DMS153 (cell line): ENCODE data around the gene LYRM7.
"Not testable (repeated sequence)": the region's sequence is repeated elsewhere in the genome, so short reads cannot be mapped to it uniquely, and the experiment has no call there.

Source experiments
- DNase-seq: peaks from one replicate; lab custom pipeline; 2025; lab: John Stamatoyannopoulos, UW

LYRM7 gene

DNA sequence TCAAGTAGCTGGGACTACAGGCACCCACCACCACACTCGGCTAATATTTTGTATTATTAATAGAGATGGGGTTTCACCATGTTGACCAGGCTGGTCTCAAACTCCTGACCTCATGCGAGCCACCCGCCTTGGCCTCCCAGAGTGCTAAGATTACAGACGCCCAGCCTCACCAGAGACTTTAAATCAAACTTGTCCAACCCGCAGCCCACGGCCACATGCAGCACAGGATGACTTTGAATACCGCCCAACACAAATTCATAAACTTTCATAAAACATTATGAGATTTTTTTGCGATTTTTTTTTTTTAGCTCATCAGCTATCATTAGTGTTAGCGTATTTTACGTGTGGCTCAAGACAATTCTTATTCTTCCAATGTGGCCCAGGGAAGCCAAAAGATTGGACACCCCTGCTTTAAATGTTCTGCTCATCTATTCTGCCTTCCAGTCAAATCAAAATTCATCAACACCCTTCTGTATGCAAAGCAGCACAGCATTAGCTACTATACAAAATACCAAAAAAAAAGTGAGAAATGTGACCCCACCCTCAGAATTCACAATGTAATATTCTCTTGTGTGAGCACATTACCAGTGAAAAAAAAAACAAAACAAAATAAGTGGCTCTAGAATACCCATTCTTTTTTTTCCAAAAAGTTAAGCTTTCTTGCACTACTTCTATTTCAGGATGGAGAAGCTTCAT is 50.4 kb downstream of the LYRM7 start:
- no peak for DNase-seq

DNA sequence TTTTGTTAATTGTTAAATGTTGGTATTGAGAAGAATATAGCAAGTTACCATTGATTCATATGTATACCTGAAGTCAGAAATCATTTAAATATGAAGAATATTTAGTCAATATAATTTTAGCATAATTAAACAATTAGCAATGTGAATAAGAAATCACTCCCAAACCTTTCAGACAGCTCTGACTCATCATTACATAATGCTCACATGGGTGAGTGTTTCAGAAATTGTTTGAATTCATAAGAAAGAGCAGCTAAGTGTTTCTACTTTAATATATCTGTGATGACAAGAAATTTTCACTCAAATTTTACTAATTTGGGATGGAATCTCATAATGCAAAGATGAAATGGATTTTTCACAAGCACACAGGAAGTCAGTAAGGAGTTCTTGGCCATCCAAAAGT is 51.1 kb downstream of the LYRM7 start:
- DNase-seq: no peak

DNA sequence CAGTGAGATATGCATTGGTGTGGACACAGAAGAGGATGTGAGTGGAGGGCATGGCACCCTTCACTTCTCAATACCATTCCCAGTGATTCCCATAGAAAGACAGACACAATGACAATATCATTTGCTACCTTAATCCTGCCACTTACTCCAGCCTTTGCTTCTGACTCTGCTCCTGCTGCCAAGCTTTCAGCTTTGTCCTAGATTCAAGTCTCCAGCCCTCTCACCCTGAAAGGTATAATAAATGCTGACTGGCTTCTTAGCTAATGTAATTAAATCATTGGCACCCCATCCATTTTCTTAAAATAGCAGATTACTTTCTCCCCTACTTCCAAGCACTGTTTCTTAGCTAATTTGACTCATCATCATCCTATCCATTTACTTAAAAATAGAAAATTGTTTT is 52.0 kb downstream of the LYRM7 start:
- no peak for DNase-seq

DNA sequence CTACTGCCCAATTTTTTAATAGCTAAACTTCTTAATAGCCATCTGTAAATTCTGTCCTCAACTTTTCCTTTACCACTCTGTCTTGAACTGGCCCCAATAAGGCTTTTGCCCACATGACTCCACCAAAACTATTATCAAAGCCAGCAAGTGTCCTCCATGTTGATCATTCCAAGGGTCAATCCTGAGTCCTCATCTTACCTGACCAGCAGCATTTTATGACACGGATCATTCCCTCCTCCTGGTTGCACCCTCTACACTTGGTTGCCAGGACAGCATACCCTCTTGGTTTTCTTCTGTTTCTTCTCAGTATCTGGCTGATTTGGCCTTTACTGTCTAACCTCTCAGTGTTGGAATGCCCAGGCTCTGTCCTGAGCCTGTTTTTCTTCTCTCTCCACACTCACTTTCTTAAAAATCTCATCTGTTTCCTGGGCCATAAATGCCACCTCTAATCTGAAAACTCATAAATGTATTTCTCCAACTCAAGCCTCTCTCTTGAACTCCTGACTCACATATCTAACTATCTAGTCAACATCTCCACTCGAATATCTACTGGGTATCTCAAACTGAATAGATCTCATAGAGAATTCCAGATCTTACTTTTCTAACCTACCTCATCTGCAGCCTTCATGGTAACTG is 53.1 kb downstream of the LYRM7 start:
- no peak for DNase-seq

GRCh38 chr5:131224387-131225201 is 53.9 kb downstream of the LYRM7 start:
- no peak for DNase-seq

DNA sequence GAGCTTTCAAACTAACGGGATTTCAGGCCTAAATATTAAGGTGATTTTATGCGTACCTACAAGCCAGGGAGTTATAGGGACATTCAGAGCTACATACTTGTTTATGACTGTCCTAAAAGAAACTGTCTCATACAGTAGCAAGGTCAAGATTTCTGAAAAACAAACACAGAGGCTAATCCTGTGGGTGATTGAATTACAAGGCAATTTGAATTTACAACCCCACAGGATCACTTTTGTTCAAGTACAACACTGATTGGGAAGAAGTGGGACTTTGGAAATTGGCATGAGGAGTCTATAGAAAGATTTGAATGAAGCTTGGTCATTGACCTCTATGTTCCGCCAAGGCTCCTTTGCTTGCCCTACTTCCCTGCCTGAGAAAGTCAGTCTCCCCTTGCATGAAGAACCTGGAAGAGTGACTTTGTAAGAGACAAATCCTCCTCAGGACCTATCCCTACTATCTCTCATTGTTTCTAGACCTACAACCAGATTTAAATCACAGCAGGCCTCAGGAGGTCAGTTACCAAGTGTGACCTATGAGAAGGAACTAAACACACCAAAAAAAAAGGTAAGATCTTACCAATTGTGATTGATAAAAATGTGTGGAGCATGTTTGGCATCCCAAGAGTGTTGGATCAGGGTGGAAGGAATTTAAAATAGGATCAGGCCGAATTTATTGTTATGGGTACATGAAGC is 54.7 kb downstream of the LYRM7 start:
- no peak for DNase-seq

- no peak for DNase-seq
Measured at GRCh38 chr5:131226899-131227298, 56.2 kb downstream of the LYRM7 start.

GRCh38 chr5:131228646-131229045 is 57.9 kb downstream of the LYRM7 start:
- DNase-seq: no peak

DNA sequence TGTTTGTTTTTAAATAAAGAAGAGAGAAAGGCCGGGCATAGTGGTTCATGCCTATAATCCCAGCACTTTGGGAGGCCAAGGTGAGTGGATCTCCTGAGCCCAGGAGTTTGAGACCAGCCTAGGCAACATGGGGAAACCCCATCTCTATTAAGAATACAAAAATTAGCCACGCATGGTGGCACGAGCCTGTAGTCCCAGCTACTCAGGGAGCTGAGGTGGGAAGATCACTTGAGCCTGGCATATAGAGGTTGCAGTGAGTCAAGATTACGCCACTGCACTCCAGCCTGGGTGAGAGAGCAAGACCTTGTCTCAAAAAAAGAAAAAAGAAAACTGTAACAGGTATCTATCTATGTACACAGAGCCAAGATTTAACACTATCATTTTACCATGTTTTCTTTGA is 58.9 kb downstream of the LYRM7 start:
- no peak for DNase-seq

DNA sequence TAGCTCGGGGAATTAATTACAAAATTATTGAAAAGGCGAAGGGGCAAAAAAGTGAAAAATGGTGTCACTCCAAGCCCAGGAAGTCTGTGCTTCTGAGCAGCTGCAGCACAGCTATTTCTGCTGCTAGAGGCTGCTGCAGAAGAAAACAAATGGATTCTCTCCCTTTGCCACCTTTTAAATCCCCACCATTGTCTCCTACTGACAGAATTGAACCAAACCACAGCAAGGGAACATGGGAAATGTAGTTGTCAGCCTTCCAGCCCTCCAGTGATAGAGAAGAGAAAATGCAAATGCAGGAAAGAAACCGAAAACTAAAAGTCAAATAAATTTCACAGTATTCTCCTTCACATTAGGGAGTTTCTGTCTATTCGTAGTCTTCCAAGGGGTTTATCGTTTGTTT is 59.7 kb downstream of the LYRM7 start:
- DNase-seq: no peak

DNA sequence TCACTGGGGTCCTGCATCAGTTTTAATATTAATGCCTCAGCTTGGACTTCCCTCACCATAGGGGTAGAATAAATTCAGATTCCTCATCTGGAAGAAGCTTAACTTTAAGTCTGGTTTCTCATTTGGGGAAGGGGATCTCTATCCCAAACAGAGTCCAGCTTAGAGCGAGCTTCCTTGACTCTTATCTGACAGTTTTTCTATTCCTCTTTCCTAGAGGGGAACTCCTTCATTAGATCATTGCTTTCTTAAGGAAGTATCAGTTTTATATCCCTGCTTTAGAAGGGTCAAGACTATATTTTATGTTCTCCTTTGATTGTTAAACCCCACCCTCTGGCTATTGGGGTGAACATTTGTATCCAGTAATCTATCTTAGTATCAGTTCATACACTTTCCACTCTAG is 68.9 kb downstream of the LYRM7 start:
- no peak for DNase-seq

DNA sequence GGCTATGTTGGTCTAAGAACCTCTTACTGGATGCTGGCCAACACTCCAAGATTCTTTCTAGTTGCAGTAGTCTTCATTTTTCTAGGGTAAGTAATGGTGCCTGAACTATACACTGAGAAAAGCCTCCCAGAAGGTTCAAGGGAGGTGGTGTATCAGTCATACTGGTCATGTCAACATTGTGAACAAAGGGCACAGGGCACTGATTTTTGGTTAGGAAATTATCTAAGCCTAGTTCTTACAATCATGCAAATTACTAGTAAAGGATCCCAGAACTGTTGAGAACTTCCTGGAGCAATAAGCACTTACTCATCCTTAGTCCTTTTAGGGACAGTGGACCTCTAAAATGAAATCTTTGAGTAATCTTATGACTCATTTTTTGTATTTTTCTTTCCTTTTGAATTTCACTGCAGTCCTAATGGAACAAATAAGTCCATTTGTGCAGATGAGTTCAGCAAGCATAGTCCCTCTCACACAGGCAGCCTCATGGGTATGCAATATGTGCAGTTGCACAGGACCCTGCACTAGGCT is 72.0 kb downstream of the LYRM7 start:
- no peak for DNase-seq

DNA sequence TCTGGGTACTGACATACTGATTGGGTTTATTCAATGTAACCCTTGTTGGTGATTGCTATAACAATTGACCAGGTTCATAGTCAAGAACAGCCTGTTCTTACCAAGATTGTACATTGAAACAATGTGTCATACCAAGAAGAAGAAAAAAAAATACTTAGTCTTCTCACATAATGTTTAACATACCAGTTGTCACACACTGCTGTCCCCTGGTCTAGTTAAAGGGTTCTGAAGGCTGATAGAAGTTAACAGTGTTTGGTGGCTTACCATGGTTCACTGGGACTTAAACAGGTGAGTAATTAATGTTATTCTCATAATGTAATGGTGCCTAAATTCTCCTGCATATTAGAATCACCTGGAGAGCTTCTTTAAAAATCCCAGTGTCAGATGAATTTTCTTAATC is 74.6 kb downstream of the LYRM7 start:
- DNase-seq: no peak

GRCh38 chr5:131245948-131246347 is 75.2 kb downstream of the LYRM7 start:
- DNase-seq: no peak

- DNase-seq: no peak
Measured at GRCh38 chr5:131246504-131246903, 75.8 kb downstream of the LYRM7 start.

DNA sequence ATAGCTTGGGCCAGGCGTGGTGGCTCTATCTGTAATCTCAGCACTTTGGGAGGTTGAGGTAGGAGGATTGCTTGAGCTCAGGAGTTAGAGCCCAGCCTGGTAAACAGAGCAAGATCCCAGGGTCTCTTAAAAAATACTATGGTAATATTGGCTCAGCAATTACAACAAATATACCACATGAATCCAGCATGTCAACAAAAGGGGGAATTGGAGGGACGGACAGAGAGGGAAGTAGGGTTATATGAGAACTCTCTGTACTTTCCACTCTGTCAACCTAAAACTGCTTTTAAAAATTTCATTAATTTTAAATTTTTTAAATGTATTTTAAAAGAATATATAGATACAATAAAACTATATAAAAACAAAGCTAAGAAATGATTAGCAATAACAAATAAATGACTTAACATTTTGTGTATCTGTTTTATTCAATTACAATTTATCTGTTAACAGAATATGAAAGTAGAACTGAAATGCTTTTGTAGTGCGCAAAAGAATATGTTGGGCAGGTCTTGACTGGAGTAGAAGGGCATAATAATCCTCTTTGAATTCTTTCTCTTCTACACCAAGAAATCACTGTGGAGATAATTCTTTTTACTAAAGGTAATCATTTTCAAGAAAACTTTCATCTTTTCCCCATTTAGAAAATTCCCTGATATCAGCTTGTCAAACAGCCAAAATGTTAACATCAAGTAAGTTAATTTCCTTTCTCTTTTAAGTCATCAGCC is 80.2 kb downstream of the LYRM7 start:
- DNase-seq: no peak

DNA sequence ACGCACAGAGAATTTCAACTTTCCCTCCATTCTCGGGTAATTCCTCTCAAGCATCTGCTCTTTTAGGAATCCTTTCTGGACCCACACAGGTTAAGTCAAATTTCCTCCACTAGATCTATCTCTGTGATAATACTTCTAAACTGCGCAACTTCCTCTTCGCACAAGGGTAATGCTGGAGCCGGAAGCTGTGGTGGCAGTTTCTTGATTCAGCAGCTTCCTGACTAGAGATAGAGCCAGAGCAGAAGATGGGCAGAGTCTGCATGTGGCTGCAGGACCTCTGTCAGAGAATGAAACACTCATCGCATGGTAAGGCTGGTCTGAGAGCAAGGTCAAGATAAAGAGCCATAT is 82.1 kb downstream of the LYRM7 start:
- no peak for DNase-seq

DNA sequence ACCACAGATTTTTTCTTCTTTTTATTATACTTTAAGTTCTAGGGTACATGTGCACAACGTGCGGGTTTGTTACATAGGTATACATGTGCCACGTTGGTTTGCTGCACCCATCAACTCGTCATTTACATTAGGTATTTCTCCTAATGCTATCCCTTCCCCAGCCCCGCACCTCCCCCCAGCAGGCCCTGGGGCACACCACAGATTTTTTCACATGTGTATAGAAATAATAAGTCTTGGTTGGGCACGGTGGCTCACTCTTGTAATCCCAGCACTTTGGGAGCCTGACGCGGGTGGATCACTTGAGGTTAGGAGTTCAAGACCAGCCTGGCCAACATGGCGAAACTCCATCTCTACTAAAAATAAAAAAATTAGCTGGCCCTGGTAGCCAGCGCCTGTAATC is 83.3 kb downstream of the LYRM7 start:
- not testable (repeated sequence) for DNase-seq

DNA sequence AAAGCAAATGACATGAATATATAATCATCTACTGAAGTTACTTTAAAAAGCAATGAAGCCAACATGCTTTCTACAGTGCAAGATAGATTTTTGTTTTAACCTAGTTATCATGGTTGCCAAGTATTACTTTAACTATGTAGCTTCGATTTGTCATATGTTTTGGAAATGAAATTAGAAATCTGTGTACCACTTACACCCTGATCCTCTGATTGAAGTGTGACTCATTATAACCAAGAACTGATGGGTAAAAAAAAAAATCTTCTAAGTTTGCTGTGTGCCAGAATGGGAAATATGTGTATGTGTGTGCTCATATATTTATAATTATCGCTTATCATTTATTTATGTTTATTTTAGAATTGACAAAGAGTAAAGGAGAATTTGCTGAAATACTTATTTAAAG is 84.0 kb downstream of the LYRM7 start:
- no peak for DNase-seq
